Peyer's patch (tissue), 4 donors: ENCODE data around the gene ACP6. TPM values are rescaled to one million over a fixed set of nuclear protein-coding genes. Genes with fewer than 3 reads are reported as not detected.

Source experiments
- DNase-seq, 3 donors: peaks; one replicate each; pipeline ENCODE4 v3.0.0-alpha.2; 2017 to 2019
- H3K27ac ChIP-seq, 4 donors: fragments of 200-600 bp; sonication (generic); one replicate each; pipeline ENCODE4 v1.5.1; 2016 to 2019
- H3K27me3 ChIP-seq, 2 donors: fragments of 200-600 bp; sonication (generic); one replicate each; pipeline ENCODE4 v1.5.1; 2019
- H3K36me3 ChIP-seq, 3 donors: fragments of 200-600 bp; sonication (generic); one replicate each; pipeline ENCODE4 v1.5.1; 2016 to 2019
- H3K4me1 ChIP-seq, 4 donors: fragments of 200-600 bp; sonication (generic); one replicate each; pipeline ENCODE4 v1.5.1; 2016 to 2019
- H3K4me3 ChIP-seq, 4 donors: fragments of 200-600 bp; sonication (generic); 1 replicate in 3 of 4; 2 replicates in 1 of 4; pipeline ENCODE4 v1.5.1; 2016 to 2019; ENCODE audit warnings: mild to moderate bottlenecking in 1 of 4
- H3K9me3 ChIP-seq, 4 donors: fragments of 200-600 bp; sonication (generic); one replicate each; pipeline ENCODE4 v1.5.1; 2016 to 2019; ENCODE audit warnings: mild to moderate bottlenecking in 1 of 4
- CTCF ChIP-seq, 6 experiments: fragments of 450-650 bp in 4 of 6; fragments of 200-600 bp in 2 of 6; sonication (generic) in 1 of 6; IDR thresholded peaks; one replicate each; pipeline ENCODE4 v1.5.1; 2017 to 2019; ENCODE audit warnings: antibody characterized with exemption in 6 of 6, mild to moderate bottlenecking in 3 of 6, moderate library complexity in 1 of 6
- POLR2A ChIP-seq, 2 donors: fragments of 450-650 bp; IDR thresholded peaks; one replicate each; pipeline ENCODE4 v1.5.1; 2017; ENCODE audit warnings: antibody characterized with exemption in 2 of 2, mild to moderate bottlenecking in 2 of 2, moderate library complexity in 2 of 2
- total RNA-seq, 4 donors: library from RNA; depleted of rRNA; stranded (reverse); fragments of >200 nt; gene quantifications; one replicate each; pipeline ENCODE4 v1.1.0, GENCODE V29; 2016

Gene ACP6
- total RNA-seq, 4 donors from 2014 or later: 12.3 to 33.0 (median 18.8) TPM

GRCh38 chr1:147664206-147664605 is 6.1 kb downstream of the ACP6 start:
- no peak for TF ChIP-seq POLR2A (IDR thresholded peaks at IDR 0.05)
- TF ChIP-seq CTCF (IDR thresholded peaks at IDR 0.05): no peak
- DNase-seq: no peak
- Histone ChIP-seq H3K4me1 (peaks cover 0 to 5% (median 0%) of the 10 kb centered on the region in 4 donors), H3K9me3 (no peaks in the 10 kb centered on the region), H3K36me3 (no peaks in the 10 kb centered on the region), H3K27me3 (no peaks in the 10 kb centered on the region), H3K4me3 (no peak overlapping the region), H3K27ac (no peak overlapping the region)

- Histone ChIP-seq H3K36me3 (peaks cover 0 to 39% (median 0%) of the 10 kb centered on the region in 3 donors), H3K4me3 (no peak overlapping the region), H3K4me1 (no peaks in the 10 kb centered on the region), H3K9me3 (no peaks in the 10 kb centered on the region), H3K27me3 (no peaks in the 10 kb centered on the region), H3K27ac (no peak overlapping the region)
- no peak for TF ChIP-seq CTCF (IDR thresholded peaks at IDR 0.05)
- DNase-seq: no peak
These were observed 15.8 kb downstream of the ACP6 start for GRCh38 chr1:147654511-147654910.

GRCh38 chr1:147652306-147652705 is 18.0 kb downstream of the ACP6 start:
- Histone ChIP-seq H3K27ac (no peak overlapping the region), H3K36me3 (peaks cover 0 to 46% (median 0%) of the 10 kb centered on the region in 3 donors), H3K9me3 (no peaks in the 10 kb centered on the region), H3K4me1 (no peaks in the 10 kb centered on the region), H3K27me3 (no peaks in the 10 kb centered on the region), H3K4me3 (no peak overlapping the region)
- DNase-seq: no peak
- TF ChIP-seq POLR2A (IDR thresholded peaks at IDR 0.05) (no peak), CTCF (IDR thresholded peaks at IDR 0.05) (no peak)

- no peak for DNase-seq
- no peak overlapping the region for H3K27ac ChIP-seq
- TF ChIP-seq POLR2A (IDR thresholded peaks at IDR 0.05) (no peak), CTCF (IDR thresholded peaks at IDR 0.05) (no peak)
- H3K4me3 ChIP-seq: no peak overlapping the region
- no peaks in the 10 kb centered on the region for H3K4me1 ChIP-seq
- H3K36me3 ChIP-seq: peaks cover 0 to 46% (median 0%) of the 10 kb centered on the region in 3 donors
- H3K9me3 ChIP-seq: no peaks in the 10 kb centered on the region
- H3K27me3 ChIP-seq: no peaks in the 10 kb centered on the region
These were observed 18.9 kb downstream of the ACP6 start for GRCh38 chr1:147651466-147651865.

- Histone ChIP-seq H3K4me3 (no peak overlapping the region), H3K9me3 (no peaks in the 10 kb centered on the region), H3K27ac (peak overlapping the region in 2 of 4 donors; percentile 38 to 66), H3K27me3 (no peaks in the 10 kb centered on the region), H3K4me1 (no peaks in the 10 kb centered on the region), H3K36me3 (peaks cover 0 to 39% (median 0%) of the 10 kb centered on the region in 3 donors)
- TF ChIP-seq CTCF (IDR thresholded peaks at IDR 0.05) (no peak), POLR2A (IDR thresholded peaks at IDR 0.05) (no peak)
- no peak for DNase-seq
These were observed 21.4 kb downstream of the ACP6 start for GRCh38 chr1:147648933-147649332.
